HCT116 (cell line): ENCODE data around the gene P2RY12. TPM values are rescaled to one million over a fixed set of nuclear protein-coding genes. Genes with fewer than 3 reads are reported as not detected.

Source experiments
- ATAC-seq: fragments of 200-7000 bp; cut with Tn5 transposase; 2 replicates; pipeline ENCODE4 v1.9.1; 2020; ENCODE audit warnings: mild to moderate bottlenecking, moderate library complexity
- BruUV-seq: library from RNA; stranded (reverse); fragments of 400-500 nt; replicated peaks from 2 replicates; lab custom pipeline; 2021; lab: Mats Ljungman, UMichigan
- CTCF ChIA-PET: fragments of 300-600 bp; sonication (Branson Sonifier 250); formaldehyde crosslinking; loops from one replicate; lab custom pipeline; 2021; ENCODE audit warnings: antibody characterized with exemption; lab: Charles Lee
- POLR2A ChIA-PET: fragments of 300-600, 350-600 bp; sonication (Branson Sonifier 250); formaldehyde crosslinking; loops from one replicate; lab custom pipeline; 2021; ENCODE audit warnings: antibody characterized with exemption; lab: Charles Lee
- RAD21 ChIA-PET, 2 experiments: fragments of 300-600 bp; sonication (Branson Sonifier 250); formaldehyde crosslinking; loops; one replicate each; lab custom pipeline; 2023; ENCODE audit warnings: low total read pairs in 2 of 2; ENCODE audit not compliant: uncharacterized antibody in 2 of 2, unreplicated experiment in 2 of 2, low non-redundant PET in 1 of 2; lab: Charles Lee
- DNase-seq: peaks from one replicate; pipeline ENCODE4 v3.0.0-alpha.2; 2010; ENCODE audit warnings: low read depth, low spot score
- H2AFZ ChIP-seq: fragments of 200-600 bp; shearing (Covaris generic), sonication (generic); 2 replicates; pipeline ENCODE4 v1.6.1; 2017; ENCODE audit warnings: low read depth, mixed run types, mixed read lengths, antibody characterized with exemption, low read length; ENCODE audit not compliant: poor library complexity, severe bottlenecking
- H3K27ac ChIP-seq: 2 replicates; pipeline ENCODE4 v1.5.1; 2012; ENCODE audit warnings: low read depth, low read length
- H3K27me3 ChIP-seq: fragments of 200-600 bp; sonication (generic); 2 replicates; pipeline ENCODE4 v1.6.1; 2016; ENCODE audit warnings: mixed run types, low read length, mixed read lengths; ENCODE audit not compliant: insufficient read depth
- H3K36me3 ChIP-seq, 2 experiments: fragments of 200-500 bp in 1 of 2; fragments of 200-600 bp in 1 of 2; sonication (Bioruptor generic) in 1 of 2; sonication (generic) in 1 of 2; 2 replicates each; pipeline versions ENCODE4 v1.5.1 to v1.6.1; 2014 to 2016; ENCODE audit warnings: low read length in 2 of 2, inconsistent platforms in 1 of 2, mixed read lengths in 1 of 2, mixed run types in 1 of 2; ENCODE audit not compliant: insufficient read depth in 2 of 2, control insufficient read depth in 1 of 2
- H3K4me1 ChIP-seq, 2 experiments: fragments of 200-600 bp in 1 of 2; sonication (generic) in 1 of 2; 2 replicates each; pipeline versions ENCODE4 v1.5.1 to v1.6.1; 2012 to 2017; ENCODE audit warnings: low read length in 2 of 2, inconsistent platforms in 1 of 2, mild to moderate bottlenecking in 1 of 2, mixed read lengths in 1 of 2, mixed run types in 1 of 2, moderate library complexity in 1 of 2; ENCODE audit not compliant: insufficient read depth in 2 of 2, control insufficient read depth in 1 of 2
- H3K4me2 ChIP-seq: fragments of 200-600 bp; sonication (generic); 2 replicates; pipeline ENCODE4 v1.6.1; 2017; ENCODE audit warnings: mixed run types, low read length, mixed read lengths
- H3K4me3 ChIP-seq, 2 experiments: fragments of 200-600 bp in 1 of 2; sonication (generic) in 1 of 2; replicated peaks in 1 of 2; 2 replicates each; pipeline ENCODE4 v1.5.1; 2011 to 2016; ENCODE audit warnings: low read length in 2 of 2, control low read depth in 1 of 2, low read depth in 1 of 2, mild to moderate bottlenecking in 1 of 2, mixed read lengths in 1 of 2, mixed run types in 1 of 2
- H3K79me2 ChIP-seq: fragments of 200-600 bp; sonication (generic); 2 replicates; pipeline ENCODE4 v1.6.1; 2017; ENCODE audit warnings: mild to moderate bottlenecking, mixed run types, low read length, moderate library complexity, mixed read lengths; ENCODE audit not compliant: insufficient read depth
- H3K9ac ChIP-seq: fragments of 200-600 bp; sonication (generic); 2 replicates; pipeline ENCODE4 v1.6.1; 2016; ENCODE audit warnings: low read length, mixed read lengths
- H3K9me2 ChIP-seq: fragments of 200-600 bp; sonication (generic), shearing (Covaris generic); 2 replicates; pipeline ENCODE4 v1.6.1; 2017; ENCODE audit warnings: mixed run types, mild to moderate bottlenecking, moderate library complexity; ENCODE audit not compliant: insufficient read depth
- H3K9me3 ChIP-seq, 2 experiments: fragments of 200-500 bp in 1 of 2; fragments of 200-600 bp in 1 of 2; sonication (Bioruptor generic) in 1 of 2; sonication (generic) in 1 of 2; 2 replicates each; pipeline ENCODE4 v1.6.1; 2014 to 2017; ENCODE audit warnings: low read length in 2 of 2, mixed read lengths in 2 of 2, inconsistent platforms in 1 of 2, low read depth in 1 of 2, mild to moderate bottlenecking in 1 of 2, mixed run types in 1 of 2, moderate library complexity in 1 of 2; ENCODE audit not compliant: control insufficient read depth in 1 of 2, insufficient read depth in 1 of 2
- H4K20me1 ChIP-seq: fragments of 200-600 bp; sonication (generic), shearing (Covaris generic); 2 replicates; pipeline ENCODE4 v1.6.1; 2017; ENCODE audit warnings: mixed run types, mild to moderate bottlenecking, moderate library complexity; ENCODE audit not compliant: insufficient read depth
- CEBPB ChIP-seq: IDR thresholded peaks from 2 replicates; pipeline ENCODE4 v1.6.1; 2012; ENCODE audit warnings: low read depth
- CTCF ChIP-seq, 3 experiments: fragments of 200-600 bp in 1 of 3; sonication (generic) in 1 of 3; IDR thresholded peaks in 2 of 3; conservative IDR thresholded peaks in 1 of 3; 2 replicates each; pipeline ENCODE4 v1.5.1; 2012 to 2017; ENCODE audit warnings: low read depth in 2 of 3, low read length in 2 of 3, antibody characterized with exemption in 1 of 3, borderline replicate concordance in 1 of 3, control low read depth in 1 of 3, mild to moderate bottlenecking in 1 of 3, mixed read lengths in 1 of 3, mixed run types in 1 of 3, moderate library complexity in 1 of 3; ENCODE audit not compliant: insufficient read depth in 1 of 3
- EZH2 ChIP-seq: fragments of 200-600 bp; sonication (generic); IDR thresholded peaks from 2 replicates; pipeline ENCODE4 v1.6.1; 2017; ENCODE audit warnings: antibody characterized with exemption, mixed run types
- JUND ChIP-seq: IDR thresholded peaks from 2 replicates; pipeline ENCODE4 v1.6.1; 2012
- MAX ChIP-seq: IDR thresholded peaks from 2 replicates; pipeline ENCODE4 v1.6.1; 2012
- POLR2A ChIP-seq: IDR thresholded peaks from 2 replicates; pipeline ENCODE4 v1.7.0; 2011; ENCODE audit warnings: borderline replicate concordance; ENCODE audit not compliant: insufficient read depth, insufficient read length; ENCODE audit errors: extremely low read depth
- SP1 ChIP-seq: IDR thresholded peaks from 2 replicates; pipeline ENCODE4 v1.6.1; 2012; ENCODE audit warnings: low read depth
- SRF ChIP-seq: IDR thresholded peaks from 2 replicates; pipeline ENCODE4 v1.6.1; 2012; ENCODE audit warnings: low read depth
- TCF7L2 ChIP-seq: IDR thresholded peaks from 2 replicates; pipeline ENCODE4 v1.7.0; 2011; ENCODE audit warnings: borderline replicate concordance, inconsistent platforms; ENCODE audit not compliant: insufficient read depth, insufficient read length; ENCODE audit errors: extremely low read depth
- ZFX ChIP-seq: fragments of 450-650 bp; IDR thresholded peaks from 2 replicates; pipeline ENCODE4 v1.6.1; 2017
- intact Hi-C: fragments of 100-400 bp; cut with micrococcal nuclease; formaldehyde crosslinking; loops from 2 replicates; pipeline ENCODE4 v1.10.0; 2022
- total RNA-seq: library from RNA; stranded (reverse); gene quantifications from one replicate; pipeline ENCODE4 v1.2.1, GENCODE V29; 2021; ENCODE audit not compliant: unreplicated experiment

The P2RY12 gene
- total RNA-seq, 1 experiment from 2014 or later = not detected

GRCh38 chr3:151386056-151386455 is 1.5 kb upstream of the P2RY12 start:
- ATAC-seq = no peak
- H4K20me1 ChIP-seq = no peaks in the 10 kb centered on the region
- no peaks in the 10 kb centered on the region for H3K4me1 ChIP-seq
- RAD21 ChIA-PET = no interaction called here
- H3K4me2 ChIP-seq = no peak overlapping the region
- H3K27ac ChIP-seq = no peak overlapping the region
- H3K27me3 ChIP-seq = no peaks in the 10 kb centered on the region
- no TSS peak for BruUV-seq
- H2AFZ ChIP-seq = no peak overlapping the region
- H3K9ac ChIP-seq = no peak overlapping the region
- H3K9me3 ChIP-seq = no peaks in the 10 kb centered on the region
- no peak for DNase-seq
- CTCF ChIA-PET = no interaction called here
- no peak for TF ChIP-seq SP1
- no peaks in the 10 kb centered on the region for H3K79me2 ChIP-seq
- no peaks in the 10 kb centered on the region for H3K36me3 ChIP-seq
- intact Hi-C loops = no loop called here
- POLR2A ChIA-PET = no interaction called here
- no peaks in the 10 kb centered on the region for H3K9me2 ChIP-seq
- H3K4me3 ChIP-seq = no peak overlapping the region

GRCh38 chr3:151383956-151384355 is 597 bp downstream of the P2RY12 start:
- no peaks in the 10 kb centered on the region for H3K9me2 ChIP-seq
- H3K4me2 ChIP-seq = no peak overlapping the region
- RAD21 ChIA-PET = no interaction called here
- H3K4me3 ChIP-seq = no peak overlapping the region
- no TSS peak for BruUV-seq
- DNase-seq (no peak), ATAC-seq (no peak)
- no peaks in the 10 kb centered on the region for H4K20me1 ChIP-seq
- no peaks in the 10 kb centered on the region for H3K79me2 ChIP-seq
- no peak for TF ChIP-seq TCF7L2
- no peak for TF ChIP-seq JUND
- TF ChIP-seq POLR2A = no peak
- no peak for TF ChIP-seq CTCF (IDR thresholded peaks at IDR 0.05 in 2 of 3, conservative IDR thresholded peaks at IDR 0.05 in 1 of 3; ENCODE audit: borderline replicate concordance in 1 of 3, insufficient read depth in 1 of 3, low read depth in 2 of 3, low read length in 2 of 3)
- no peak for TF ChIP-seq EZH2
- TF ChIP-seq ZFX = no peak
- TF ChIP-seq SRF = no peak
- no peak for TF ChIP-seq CEBPB
- no peak for TF ChIP-seq MAX
- H3K9ac ChIP-seq = no peak overlapping the region
- H3K4me1 ChIP-seq = no peaks in the 10 kb centered on the region
- intact Hi-C loops = no loop called here
- no peaks in the 10 kb centered on the region for H3K36me3 ChIP-seq
- H3K9me3 ChIP-seq = no peaks in the 10 kb centered on the region
- POLR2A ChIA-PET = no interaction called here
- CTCF ChIA-PET = no interaction called here
- no peaks in the 10 kb centered on the region for H3K27me3 ChIP-seq
- H2AFZ ChIP-seq = no peak overlapping the region
- H3K27ac ChIP-seq = no peak overlapping the region
